IPS DF 6.9 (cell line): Measurements from ENCODE around the gene GMPPB.

ENCODE experiments used
- DNase-seq: peaks from one replicate; pipeline ENCODE4 v3.0.0-alpha.2; 2013; ENCODE audit warnings: low read depth, low spot score
- H3K27ac ChIP-seq: one replicate; pipeline ENCODE4 v1.5.1; 2013; ENCODE audit warnings: low read length, control low read depth
- H3K27me3 ChIP-seq: 2 replicates; pipeline ENCODE4 v1.6.1; 2013; ENCODE audit warnings: mild to moderate bottlenecking, low read length; ENCODE audit not compliant: control insufficient read depth, insufficient read depth
- H3K36me3 ChIP-seq: 2 replicates; pipeline ENCODE4 v1.6.1; 2013; ENCODE audit warnings: low read length; ENCODE audit not compliant: control insufficient read depth, insufficient read depth
- H3K4me1 ChIP-seq: 2 replicates; pipeline ENCODE4 v1.6.1; 2013; ENCODE audit warnings: low read length; ENCODE audit not compliant: control insufficient read depth, insufficient read depth
- H3K4me3 ChIP-seq: 2 replicates; pipeline ENCODE4 v1.5.1; 2013; ENCODE audit warnings: mild to moderate bottlenecking, low read length
- H3K9me3 ChIP-seq: 2 replicates; pipeline ENCODE4 v1.6.1; 2013; ENCODE audit warnings: low read length, inconsistent platforms; ENCODE audit not compliant: control insufficient read depth, insufficient read depth
- WGBS: extraction: QIAGEN DNeasy Blood & Tissue Kit; methylation state at CpG from one replicate; pipeline ENCODE4 v1.1.7; 2013; ENCODE audit warnings: mixed read lengths, missing lambda C conversion rate; ENCODE audit not compliant: insufficient read length, insufficient coverage; 5-methylcytosine and 5-hydroxymethylcytosine counted together

GMPPB gene

GRCh38 chr3:49720855-49721595 lies 2.7 kb downstream of the GMPPB start:
- peaks cover 20% of the 10 kb centered on the region for H3K36me3 ChIP-seq
- H3K4me1 ChIP-seq: peaks cover 9% of the 10 kb centered on the region
- no peak overlapping the region for H3K27ac ChIP-seq
- no peak overlapping the region for H3K4me3 ChIP-seq
- H3K27me3 ChIP-seq: no peaks in the 10 kb centered on the region
- H3K9me3 ChIP-seq: no peaks in the 10 kb centered on the region
- DNase-seq: no peak
- WGBS: no CpG with 5 or more reads among the region's 4 CpGs

- Histone ChIP-seq H3K4me3 (peak within 1 kb of the TSS; percentile 29; the same call in 1 of the 2 replicates), H3K27me3 (no peaks in the 10 kb centered on the region), H3K27ac (no peak within 1 kb of the TSS), H3K4me1 (peaks cover 9% of the 10 kb centered on the region), H3K9me3 (no peaks in the 10 kb centered on the region), H3K36me3 (peaks cover 25% of the 10 kb centered on the region)
- peak; percentile 80 for DNase-seq
- no CpG with 5 or more reads among the region's 50 CpGs for WGBS
Observed at GRCh38 chr3:49719214-49719884, 4.4 kb downstream of the GMPPB start, which contains the start of gene AMIGO3. Gene AMIGO3 (minus strand): TSS chr3:49719684. CDS start chr3:49719465, 219 bp downstream.

DNA sequence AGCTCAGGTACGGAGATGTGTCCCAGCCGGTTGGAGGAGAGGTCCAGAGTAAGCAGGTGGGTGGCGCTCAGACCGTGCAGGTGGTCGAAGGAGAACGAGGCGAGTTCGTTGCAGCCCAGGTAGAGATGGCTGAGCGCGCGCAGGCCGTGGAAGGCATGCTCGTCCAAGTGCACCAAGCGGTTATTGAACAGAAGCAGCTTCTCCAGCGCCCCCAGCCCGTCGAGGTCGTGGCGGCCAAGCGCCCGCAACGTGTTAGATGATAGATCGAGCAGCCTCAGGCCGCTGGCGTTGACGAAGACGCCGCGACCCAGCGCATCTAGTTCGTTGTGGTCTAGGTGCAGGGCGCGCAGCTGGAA lies 4.9 kb downstream of the GMPPB start:
- H3K4me3 ChIP-seq: peak overlapping the region; percentile 29; the same call in 1 of the 2 replicates
- DNase-seq: no peak
- no CpG with 5 or more reads among the region's 33 CpGs for WGBS
- H3K27me3 ChIP-seq: no peaks in the 10 kb centered on the region
- no peak overlapping the region for H3K27ac ChIP-seq
- peaks cover 9% of the 10 kb centered on the region for H3K4me1 ChIP-seq
- peaks cover 25% of the 10 kb centered on the region for H3K36me3 ChIP-seq
- no peaks in the 10 kb centered on the region for H3K9me3 ChIP-seq

GRCh38 chr3:49717959-49718857 lies 5.5 kb downstream of the GMPPB start:
- Histone ChIP-seq H3K27me3 (no peaks in the 10 kb centered on the region), H3K4me1 (peaks cover 9% of the 10 kb centered on the region), H3K36me3 (peaks cover 25% of the 10 kb centered on the region), H3K27ac (no peak overlapping the region), H3K9me3 (no peaks in the 10 kb centered on the region), H3K4me3 (peak overlapping the region; percentile 29; the same call in 1 of the 2 replicates)
- WGBS: no CpG with 5 or more reads among the region's 75 CpGs
- DNase-seq: no peak

GRCh38 chr3:49717211-49717958 lies 6.4 kb downstream of the GMPPB start:
- Histone ChIP-seq H3K36me3 (peaks cover 23% of the 10 kb centered on the region), H3K27me3 (no peaks in the 10 kb centered on the region), H3K4me3 (no peak overlapping the region), H3K27ac (no peak overlapping the region), H3K9me3 (no peaks in the 10 kb centered on the region), H3K4me1 (peaks cover 7% of the 10 kb centered on the region)
- WGBS: no CpG with 5 or more reads among the region's 14 CpGs
- DNase-seq: no peak

- H3K4me3 ChIP-seq: no peak overlapping the region
- H3K4me1 ChIP-seq: peaks cover 7% of the 10 kb centered on the region
- no peak overlapping the region for H3K27ac ChIP-seq
- no peak for DNase-seq
- no CpG with 5 or more reads among the region's 16 CpGs for WGBS
- peaks cover 17% of the 10 kb centered on the region for H3K36me3 ChIP-seq
- H3K27me3 ChIP-seq: no peaks in the 10 kb centered on the region
- H3K9me3 ChIP-seq: no peaks in the 10 kb centered on the region
Observed at GRCh38 chr3:49716691-49717210, 7.0 kb downstream of the GMPPB start.

DNA sequence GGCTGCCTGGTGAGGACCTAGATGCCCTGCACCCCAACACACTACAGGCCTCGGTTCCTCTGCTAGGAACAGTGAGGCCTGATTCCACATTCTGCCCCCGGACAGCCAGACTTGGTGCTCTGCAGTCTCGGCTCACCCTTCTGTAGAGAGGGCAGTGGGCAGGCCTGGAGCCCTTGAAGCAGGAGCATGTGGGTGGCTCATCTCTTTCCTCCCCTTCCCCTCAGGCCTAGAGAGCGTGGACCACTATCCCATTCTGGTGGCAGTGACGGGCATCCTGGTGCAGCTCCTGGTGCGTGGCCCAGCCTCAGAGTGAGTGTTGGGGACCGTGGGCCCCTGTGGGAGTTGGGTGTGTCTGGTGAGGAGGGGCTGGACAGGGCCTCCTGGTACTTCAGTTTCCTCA lies 7.6 kb downstream of the GMPPB start:
- WGBS: no CpG with 5 or more reads among the region's 7 CpGs
- H3K9me3 ChIP-seq: no peaks in the 10 kb centered on the region
- H3K27ac ChIP-seq: no peak overlapping the region
- no peak for DNase-seq
- H3K4me1 ChIP-seq: peaks cover 7% of the 10 kb centered on the region
- no peak overlapping the region for H3K4me3 ChIP-seq
- peaks cover 12% of the 10 kb centered on the region for H3K36me3 ChIP-seq
- H3K27me3 ChIP-seq: no peaks in the 10 kb centered on the region

DNA sequence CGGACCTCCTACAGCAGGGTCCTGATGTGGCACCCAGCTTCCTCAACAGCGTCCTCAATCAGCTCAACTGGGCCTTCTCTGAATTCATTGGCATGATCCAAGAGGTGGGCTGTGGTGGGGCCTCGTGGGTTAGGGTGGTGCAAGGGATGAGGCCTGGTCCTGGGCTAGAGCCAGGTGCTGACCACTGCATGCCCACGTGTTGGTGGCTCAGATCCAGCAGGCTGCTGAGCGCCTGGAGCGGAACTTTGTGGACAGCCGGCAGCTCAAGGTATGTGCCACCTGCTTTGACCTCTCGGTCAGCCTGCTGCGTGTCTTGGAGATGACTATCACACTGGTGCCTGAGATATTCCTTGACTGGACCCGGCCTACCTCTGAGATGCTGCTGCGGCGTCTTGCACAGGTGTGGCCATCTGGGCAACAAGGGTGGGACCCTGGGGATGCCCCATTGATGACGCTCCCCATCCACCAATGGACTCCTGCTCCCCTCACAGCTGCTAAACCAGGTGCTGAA lies 8.1 kb downstream of the GMPPB start:
- no peaks in the 10 kb centered on the region for H3K9me3 ChIP-seq
- WGBS: no CpG with 5 or more reads among the region's 13 CpGs
- H3K4me1 ChIP-seq: peaks cover 7% of the 10 kb centered on the region
- H3K27ac ChIP-seq: no peak overlapping the region
- no peaks in the 10 kb centered on the region for H3K27me3 ChIP-seq
- H3K4me3 ChIP-seq: no peak overlapping the region
- peaks cover 8% of the 10 kb centered on the region for H3K36me3 ChIP-seq
- no peak for DNase-seq

DNA sequence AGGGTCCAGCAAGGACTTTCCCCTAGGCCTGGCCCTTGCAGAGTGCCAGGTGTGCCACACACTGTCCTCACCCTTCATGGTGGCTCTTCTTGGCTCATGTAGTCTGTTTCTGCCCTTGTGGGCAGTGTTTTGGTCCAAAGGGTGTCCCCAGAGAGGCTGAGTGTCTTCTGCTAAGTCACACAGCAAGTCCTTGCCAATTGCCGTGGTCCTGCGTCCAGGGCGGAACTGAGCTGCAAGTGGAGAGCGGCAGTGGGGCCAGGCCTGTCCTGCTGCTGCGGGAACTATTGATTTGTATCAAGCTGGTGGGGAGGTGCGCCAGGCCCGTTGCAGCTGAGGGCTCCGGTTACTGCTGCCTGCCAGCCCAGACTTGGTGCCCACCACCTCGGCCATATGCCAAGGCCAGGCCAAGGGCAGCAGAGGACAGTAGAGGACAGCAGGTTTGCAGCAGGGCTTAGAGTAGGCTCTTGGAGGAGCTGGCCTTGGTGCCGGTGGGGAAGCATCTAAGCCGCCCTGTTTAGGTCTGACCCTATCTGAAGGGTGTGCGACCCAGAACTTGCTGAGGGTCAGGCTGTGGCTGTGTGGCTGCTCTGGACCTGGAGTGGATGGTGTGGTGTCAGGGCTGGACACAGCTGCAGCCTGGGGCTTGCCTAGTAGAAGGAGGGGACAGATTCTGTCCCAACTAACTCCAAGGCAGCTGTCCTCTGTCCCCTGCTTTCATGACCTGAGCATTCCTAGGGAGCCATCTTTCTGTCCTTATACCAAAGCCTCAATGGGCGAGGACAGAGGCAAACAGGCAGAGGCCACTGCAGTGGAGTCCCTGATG lies 8.8 kb downstream of the GMPPB start:
- no peak for DNase-seq
- no peak overlapping the region for H3K4me3 ChIP-seq
- WGBS: no CpG with 5 or more reads among the region's 13 CpGs
- peaks cover 8% of the 10 kb centered on the region for H3K36me3 ChIP-seq
- H3K27me3 ChIP-seq: no peaks in the 10 kb centered on the region
- no peak overlapping the region for H3K27ac ChIP-seq
- H3K9me3 ChIP-seq: no peaks in the 10 kb centered on the region
- peaks cover 7% of the 10 kb centered on the region for H3K4me1 ChIP-seq
